SK-N-SH treated with all-trans-retinoic acid at 6 μM for 48 hours (cell line): ENCODE data around the gene GNAZ.

Source experiments
- ATAC-seq: fragments of 200-7000 bp; cut with Tn5 transposase; 3 replicates; pipeline ENCODE4 v1.9.1; 2020; ENCODE audit warnings: mild to moderate bottlenecking, moderate library complexity
- ARNTL ChIP-seq: fragments of 450-650 bp; formaldehyde crosslinking; IDR thresholded peaks from 2 replicates; pipeline ENCODE4 v1.5.0; 2020; ENCODE audit warnings: low read depth, mild to moderate bottlenecking, moderate library complexity, borderline replicate concordance
- BACH2 ChIP-seq: fragments of 250-450 bp; sonication (Bioruptor Pico); IDR thresholded peaks from 2 replicates; pipeline ENCODE4 v1.9.0; 2021; ENCODE audit warnings: mild to moderate bottlenecking, borderline replicate concordance
- CREB5 ChIP-seq: fragments of 250-450 bp; sonication (Bioruptor Pico); IDR thresholded peaks from 2 replicates; pipeline ENCODE4 v1.5.1; 2020; ENCODE audit warnings: low read depth, mild to moderate bottlenecking, moderate library complexity
- CSDC2 ChIP-seq: fragments of 250-450 bp; sonication (Bioruptor Pico); IDR thresholded peaks from 2 replicates; pipeline ENCODE4 v1.5.0; 2020; ENCODE audit warnings: mild to moderate bottlenecking, moderate library complexity
- CSRNP3 ChIP-seq: fragments of 250-450 bp; sonication (Bioruptor Pico); IDR thresholded peaks from 2 replicates; pipeline ENCODE4 v1.5.1; 2021; ENCODE audit warnings: mild to moderate bottlenecking, moderate library complexity
- ESRRG ChIP-seq: fragments of 250-450 bp; sonication (Bioruptor Pico); IDR thresholded peaks from 2 replicates; pipeline ENCODE4 v1.6.1; 2021; ENCODE audit warnings: mild to moderate bottlenecking
- GLIS3 ChIP-seq: fragments of 250-450 bp; sonication (Bioruptor Pico); IDR thresholded peaks from 2 replicates; pipeline ENCODE4 v1.5.0; 2020; ENCODE audit warnings: mild to moderate bottlenecking, moderate library complexity
- ISL1 ChIP-seq: fragments of 250-450 bp; sonication (Bioruptor Pico); IDR thresholded peaks from 2 replicates; pipeline ENCODE4 v2.1.2; 2022; ENCODE audit warnings: mild to moderate bottlenecking, moderate library complexity
- OSR1 ChIP-seq: fragments of 250-450 bp; sonication (Bioruptor Pico); IDR thresholded peaks from 2 replicates; pipeline ENCODE4 v1.8.0; 2022; ENCODE audit warnings: moderate library complexity, mild to moderate bottlenecking, inconsistent platforms
- PATZ1 ChIP-seq: fragments of 250-450 bp; sonication (Bioruptor Pico); IDR thresholded peaks from 2 replicates; pipeline ENCODE4 v1.8.0; 2020; ENCODE audit warnings: mild to moderate bottlenecking, moderate library complexity, borderline replicate concordance
- POU6F1 ChIP-seq: fragments of 250-450 bp; sonication (Bioruptor Pico); IDR thresholded peaks from 2 replicates; pipeline ENCODE4 v1.8.0; 2021; ENCODE audit warnings: low read depth, mild to moderate bottlenecking, moderate library complexity, borderline replicate concordance
- PPARA ChIP-seq: fragments of 250-450 bp; sonication (Bioruptor Pico); IDR thresholded peaks from 2 replicates; pipeline ENCODE4 v1.5.0; 2020; ENCODE audit warnings: mild to moderate bottlenecking, borderline replicate concordance
- RARB ChIP-seq: fragments of 250-450 bp; sonication (Bioruptor Pico); IDR thresholded peaks from 2 replicates; pipeline ENCODE4 v1.8.0; 2021; ENCODE audit warnings: mild to moderate bottlenecking, moderate library complexity
- SNAI2 ChIP-seq: fragments of 250-450 bp; sonication (Bioruptor Pico); IDR thresholded peaks from 2 replicates; pipeline ENCODE4 v1.5.0; 2020; ENCODE audit warnings: mild to moderate bottlenecking, moderate library complexity
- TCF4 ChIP-seq: fragments of 250-450 bp; sonication (Bioruptor Pico); IDR thresholded peaks from 2 replicates; pipeline ENCODE4 v1.8.0; 2021; ENCODE audit warnings: mild to moderate bottlenecking, moderate library complexity, borderline replicate concordance
- TOX ChIP-seq: fragments of 250-450 bp; sonication (Bioruptor Pico); IDR thresholded peaks from 2 replicates; pipeline ENCODE4 v1.8.0; 2021; ENCODE audit warnings: mild to moderate bottlenecking, moderate library complexity, borderline replicate concordance
- TSHZ2 ChIP-seq: fragments of 250-450 bp; sonication (Bioruptor Pico); IDR thresholded peaks from 2 replicates; pipeline ENCODE4 v1.5.0; 2020; ENCODE audit warnings: mild to moderate bottlenecking, moderate library complexity
- ZC3H10 ChIP-seq: fragments of 250-450 bp; sonication (Bioruptor Pico); IDR thresholded peaks from 2 replicates; pipeline ENCODE4 v1.5.1; 2021; ENCODE audit warnings: mild to moderate bottlenecking, moderate library complexity
- ZFP30 ChIP-seq: fragments of 450-650 bp; formaldehyde crosslinking; IDR thresholded peaks from 2 replicates; pipeline ENCODE4 v1.5.0; 2022; ENCODE audit warnings: mild to moderate bottlenecking, moderate library complexity
- ZNF565 ChIP-seq: fragments of 450-650 bp; formaldehyde crosslinking; conservative IDR thresholded peaks from 2 replicates; pipeline ENCODE4 v1.5.0; 2020; ENCODE audit warnings: low read depth, mild to moderate bottlenecking, moderate library complexity
- ZNF70 ChIP-seq: fragments of 450-650 bp; formaldehyde crosslinking; IDR thresholded peaks from 2 replicates; pipeline ENCODE4 v1.5.0; 2020; ENCODE audit warnings: mild to moderate bottlenecking, moderate library complexity
- ZNF8 ChIP-seq: fragments of 450-650 bp; formaldehyde crosslinking; IDR thresholded peaks from 2 replicates; pipeline ENCODE4 v1.5.0; 2020; ENCODE audit warnings: mild to moderate bottlenecking, moderate library complexity

GNAZ gene

GRCh38 chr22:23037429-23038333 lies 32.6 kb upstream of the GNAZ start:
- no peak for TF ChIP-seq CREB5
- no peak for TF ChIP-seq GLIS3
- no peak for TF ChIP-seq RARB
- no peak for TF ChIP-seq ESRRG (CRISPR knock-in tag)
- no peak for TF ChIP-seq ISL1 (CRISPR knock-in tag)
- no peak for TF ChIP-seq ZFP30 (CRISPR knock-in tag)
- ATAC-seq = no peak

- TF ChIP-seq BACH2 (CRISPR knock-in tag) (no peak), SNAI2 (CRISPR knock-in tag) (no peak), GLIS3 (no peak), ESRRG (CRISPR knock-in tag) (no peak), CSDC2 (no peak), ZFP30 (CRISPR knock-in tag) (no peak)
- TF ChIP-seq, all 23 proteins: peak for 0
Measured at GRCh38 chr22:23038334-23038642, 32.0 kb upstream of the GNAZ start.

GRCh38 chr22:23038902-23039301 lies 31.4 kb upstream of the GNAZ start:
- ATAC-seq = no peak
- no peak for TF ChIP-seq OSR1
- no peak for TF ChIP-seq ZNF565 (CRISPR knock-in tag)

More at GRCh38 chr22:23038334-23038642, 32.0 kb upstream of the GNAZ start:
- no peak for ATAC-seq

- no peak for TF ChIP-seq TCF4 (CRISPR knock-in tag)
- TF ChIP-seq ESRRG (CRISPR knock-in tag) = no peak
- TF ChIP-seq ZNF70 (CRISPR knock-in tag) = no peak
- no peak for TF ChIP-seq PATZ1 (CRISPR knock-in tag)
- TF ChIP-seq RARB = no peak
- TF ChIP-seq POU6F1 (CRISPR knock-in tag) = no peak
- no peak for ATAC-seq
Measured at GRCh38 chr22:23042179-23042578, 28.1 kb upstream of the GNAZ start.

- ATAC-seq = no peak
Measured at GRCh38 chr22:23044570-23044969, 25.7 kb upstream of the GNAZ start.

GRCh38 chr22:23045461-23045860 lies 24.9 kb upstream of the GNAZ start:
- no peak for ATAC-seq
- TF ChIP-seq TSHZ2 (CRISPR knock-in tag) (no peak), CSDC2 (no peak), ZNF565 (CRISPR knock-in tag) (no peak), PPARA (CRISPR knock-in tag) (no peak), ZNF8 (CRISPR knock-in tag) (no peak), ESRRG (CRISPR knock-in tag) (no peak), CSRNP3 (CRISPR knock-in tag) (no peak), ISL1 (CRISPR knock-in tag) (no peak), ZFP30 (CRISPR knock-in tag) (no peak), PATZ1 (CRISPR knock-in tag) (no peak), TCF4 (CRISPR knock-in tag) (no peak), GLIS3 (no peak), ZNF70 (CRISPR knock-in tag) (no peak)

More at GRCh38 chr22:23044570-23044969, 25.7 kb upstream of the GNAZ start:
- TF ChIP-seq TOX (CRISPR knock-in tag) = no peak
- TF ChIP-seq SNAI2 (CRISPR knock-in tag) = no peak
- no peak for TF ChIP-seq PPARA (CRISPR knock-in tag)
- TF ChIP-seq ZC3H10 (CRISPR knock-in tag) = no peak
- no peak for TF ChIP-seq ARNTL (CRISPR knock-in tag)
- no peak for TF ChIP-seq ZNF8 (CRISPR knock-in tag)
- TF ChIP-seq ZNF70 (CRISPR knock-in tag) = no peak
